IMR-90 (cell line): ENCODE data around the gene GRIK5. TPM values are rescaled to one million over a fixed set of nuclear protein-coding genes. Genes with fewer than 3 reads are reported as not detected.

Experiments used
- ATAC-seq: fragments of 200-7000 bp; cut with Tn5 transposase; 2 replicates; pipeline ENCODE4 v1.9.1; 2020; ENCODE audit warnings: low read depth, mild to moderate bottlenecking, moderate library complexity
- BruUV-seq: library from RNA; stranded (reverse); fragments of 400-500 nt; replicated peaks from 2 replicates; lab custom pipeline; 2021; lab: Mats Ljungman, UMichigan
- CTCF ChIA-PET: fragments of 300-600 bp; formaldehyde crosslinking; extraction: SDS; loops from one replicate; lab custom pipeline; 2021; ENCODE audit warnings: antibody characterized with exemption; lab: Yijun Ruan, JAX
- POLR2A ChIA-PET: fragments of 300-600 bp; sonication (Branson Sonifier 250); formaldehyde crosslinking; loops from one replicate; lab custom pipeline; 2022; ENCODE audit warnings: antibody characterized with exemption; ENCODE audit not compliant: unreplicated experiment; lab: Charles Lee
- DNase-seq: peaks from one replicate; pipeline ENCODE4 v3.0.0; 2013
- H2AFZ ChIP-seq: replicated peaks from 2 replicates; pipeline ENCODE3; 2013; ENCODE audit warnings: low read length, mild to moderate bottlenecking; ENCODE audit not compliant: poor library complexity
- H2AK5ac ChIP-seq: 2 replicates; pipeline ENCODE4 v1.6.1; 2013; ENCODE audit warnings: low read depth, low read length, inconsistent platforms
- H2AK9ac ChIP-seq: replicated peaks from 2 replicates; pipeline ENCODE3; 2013; ENCODE audit warnings: mild to moderate bottlenecking, low read depth, low read length, moderate library complexity; ENCODE audit not compliant: poor library complexity
- H2BK120ac ChIP-seq: 2 replicates; pipeline ENCODE4 v1.6.1; 2013; ENCODE audit warnings: low read depth, low read length, inconsistent platforms
- H2BK15ac ChIP-seq: 3 replicates; pipeline ENCODE4 v1.6.1; 2013; ENCODE audit warnings: low read depth, low read length, inconsistent platforms
- H2BK20ac ChIP-seq: 2 replicates; pipeline ENCODE4 v1.6.1; 2013; ENCODE audit warnings: low read depth, mild to moderate bottlenecking, inconsistent platforms, low read length, moderate library complexity
- H2BK5ac ChIP-seq: 2 replicates; pipeline ENCODE4 v1.6.1; 2013; ENCODE audit warnings: mild to moderate bottlenecking, low read depth, low read length, inconsistent platforms; ENCODE audit not compliant: poor library complexity, severe bottlenecking
- H3K14ac ChIP-seq: replicated peaks from 2 replicates; pipeline ENCODE4 v1.6.1; 2013; ENCODE audit warnings: low read depth, low read length, inconsistent platforms
- H3K18ac ChIP-seq: 2 replicates; pipeline ENCODE4 v1.6.1; 2013; ENCODE audit warnings: low read depth, low read length, control low read depth
- H3K23ac ChIP-seq: 2 replicates; pipeline ENCODE4 v1.6.1; 2013; ENCODE audit warnings: low read depth, low read length, inconsistent platforms
- H3K27ac ChIP-seq: 2 replicates; pipeline ENCODE4 v1.5.1; 2013; ENCODE audit warnings: mild to moderate bottlenecking, control low read depth, low read length; ENCODE audit not compliant: insufficient read depth
- H3K27me3 ChIP-seq: 2 replicates; pipeline ENCODE4 v1.6.1; 2013; ENCODE audit warnings: low read length; ENCODE audit not compliant: control insufficient read depth, insufficient read depth
- H3K36me3 ChIP-seq: 2 replicates; pipeline ENCODE4 v1.6.1; 2013; ENCODE audit warnings: low read length, mixed read lengths; ENCODE audit not compliant: control insufficient read depth, insufficient read depth
- H3K4ac ChIP-seq: 2 replicates; pipeline ENCODE4 v1.6.1; 2013; ENCODE audit warnings: low read depth, low read length, inconsistent platforms
- H3K4me1 ChIP-seq: 2 replicates; pipeline ENCODE4 v1.6.1; 2013; ENCODE audit warnings: low read length, mixed read lengths; ENCODE audit not compliant: control insufficient read depth, insufficient read depth
- H3K4me2 ChIP-seq: 2 replicates; pipeline ENCODE4 v1.6.1; 2013; ENCODE audit warnings: low read depth, mild to moderate bottlenecking, control low read depth, low read length, moderate library complexity
- H3K4me3 ChIP-seq: 2 replicates; pipeline ENCODE4 v1.5.1; 2013; ENCODE audit warnings: low read depth, mild to moderate bottlenecking, control low read depth, low read length, moderate library complexity; ENCODE audit not compliant: insufficient read depth
- H3K56ac ChIP-seq: 2 replicates; pipeline ENCODE4 v1.6.1; 2013; ENCODE audit warnings: low read length, inconsistent platforms; ENCODE audit not compliant: insufficient read depth; ENCODE audit errors: extremely low read depth
- H3K79me1 ChIP-seq, 2 experiments: 2 replicates each; pipeline ENCODE4 v1.6.1; 2013; ENCODE audit warnings: low read length in 2 of 2, inconsistent platforms in 1 of 2, low read depth in 1 of 2
- H3K9ac ChIP-seq: 2 replicates; pipeline ENCODE4 v1.6.1; 2013; ENCODE audit warnings: low read depth, low read length, control low read depth
- H3K9me1 ChIP-seq: 2 replicates; pipeline ENCODE4 v1.6.1; 2013; ENCODE audit warnings: low read length, inconsistent platforms; ENCODE audit not compliant: insufficient read depth
- H3K9me3 ChIP-seq: 2 replicates; pipeline ENCODE4 v1.6.1; 2013; ENCODE audit warnings: low read length; ENCODE audit not compliant: control insufficient read depth, insufficient read depth
- H4K20me1 ChIP-seq: 2 replicates; pipeline ENCODE4 v1.6.1; 2013; ENCODE audit warnings: low read length, inconsistent platforms; ENCODE audit not compliant: insufficient read depth
- H4K5ac ChIP-seq: 2 replicates; pipeline ENCODE4 v1.6.1; 2013; ENCODE audit warnings: mild to moderate bottlenecking, low read depth, low read length, control low read depth
- H4K8ac ChIP-seq, 2 experiments: 2 replicates each; pipeline ENCODE4 v1.6.1; 2013; ENCODE audit warnings: low read depth in 2 of 2, low read length in 2 of 2, control low read depth in 1 of 2, inconsistent platforms in 1 of 2
- H4K91ac ChIP-seq: 2 replicates; pipeline ENCODE4 v1.6.1; 2013; ENCODE audit warnings: low read depth, low read length, inconsistent platforms; ENCODE audit not compliant: insufficient read depth
- FOS ChIP-seq: fragments of 150-350 bp; IDR thresholded peaks from 2 replicates; pipeline ENCODE4 v1.6.1; 2016; ENCODE audit warnings: low read depth, low read length
- RFX5 ChIP-seq: IDR thresholded peaks from 2 replicates; pipeline ENCODE4 v1.8.0; 2012; ENCODE audit warnings: low read depth, mild to moderate bottlenecking, low read length, moderate library complexity
- WGBS, 2 experiments: methylation state at CpG; one replicate each; pipeline versions ENCODE4 v1.1.5 to v1.1.7; 2013; ENCODE audit warnings: missing lambda C conversion rate in 2 of 2; ENCODE audit not compliant: insufficient read length in 1 of 2; ENCODE audit errors: extremely low coverage in 2 of 2; 5-methylcytosine and 5-hydroxymethylcytosine counted together
- dilution Hi-C: fragments of 300-500 bp; cut with HindIII; formaldehyde crosslinking; loops from one replicate; pipeline ENCODE4 v1.14.3; 2018; ENCODE audit warnings: low sequenced_read_pairs; ENCODE audit not compliant: unreplicated experiment
- in situ Hi-C: fragments of 300-500 bp; cut with MboI; formaldehyde crosslinking; loops from 3 replicates; pipeline ENCODE4 v1.14.3; 2019; ENCODE audit warnings: low sequenced_read_pairs, inconsistent platforms, mixed read lengths
- intact Hi-C: fragments of 100-400 bp; cut with micrococcal nuclease; formaldehyde crosslinking; loops from 2 replicates; pipeline ENCODE4 v1.10.0; 2022
- polyA plus RNA-seq, 3 experiments: library from polyadenylated mRNA; depleted of rRNA; stranded (reverse); fragments of >200 nt; gene quantifications; 2 replicates each; pipeline ENCODE4 v1.2.3, GENCODE V29; 2012; ENCODE audit warnings: low replicate concordance in 1 of 3
- total RNA-seq: library from RNA; depleted of rRNA; stranded (reverse); fragments of >200 nt; gene quantifications from 2 replicates; pipeline ENCODE4 v1.2.3, GENCODE V29; 2012

GRIK5 gene
- total and polyA plus RNA-seq, 2 of the 4 experiments (the other 2 are of a cell fraction), result 0.10 TPM; not detected in 1

DNA sequence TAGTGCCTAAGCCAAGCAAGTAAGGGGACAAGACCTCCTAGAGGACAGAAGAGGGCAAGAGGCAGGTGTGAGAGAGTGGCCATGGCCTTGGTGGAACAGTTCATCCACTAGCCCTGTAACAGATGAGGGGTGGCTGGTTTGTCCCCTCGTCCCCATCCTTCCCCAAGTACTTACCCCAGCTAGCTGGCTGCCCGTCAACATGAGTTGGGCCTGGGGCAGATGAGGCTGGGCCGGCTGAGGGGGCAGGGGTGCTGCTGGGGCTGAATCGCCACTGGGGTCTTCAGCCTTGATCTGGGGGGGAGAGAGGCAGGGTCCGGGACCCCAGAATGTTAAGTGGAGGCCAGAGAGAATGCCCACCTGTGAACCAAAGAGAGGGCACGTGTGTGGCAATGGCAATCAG lies 47.1 kb upstream of the GRIK5 start:
- in situ Hi-C loops, result loop anchor here (10.0 kb wide), 1 partner anchor 278 kb away; the partner anchor contains the start of gene CNFN
- intact Hi-C loops, result no loop called here
- no peaks in the 10 kb centered on the region for H4K20me1 ChIP-seq
- ChIA-PET CTCF (no interaction called here), POLR2A (no interaction called here)
- WGBS, 2 experiments, result no CpG with 5 or more reads among the region's 6 CpGs
- peaks cover 3 to 34% of the 10 kb centered on the region in 2 experiments; a peak in 3 of 4 replicates for H3K79me1 ChIP-seq
- no peak overlapping the region for H3K9ac ChIP-seq
- no peak overlapping the region for H3K27ac ChIP-seq
- no peak for TF ChIP-seq RFX5
- TF ChIP-seq FOS, result no peak
- no peak overlapping the region for H2AK9ac ChIP-seq
- H2BK20ac ChIP-seq, result 0 out of 2 replicates have a peak overlapping the region, but pooled peaks have one; percentile 21
- H3K4me3 ChIP-seq, result no peak overlapping the region
- DNase-seq (no peak), ATAC-seq (no peak)
- H4K5ac ChIP-seq, result no peak overlapping the region
- BruUV-seq, result no TSS peak
- no peaks in the 10 kb centered on the region for H3K36me3 ChIP-seq
- H3K14ac ChIP-seq, result no peak overlapping the region
- H3K4ac ChIP-seq, result no peak overlapping the region
- H2BK15ac ChIP-seq, result no peak overlapping the region
- H4K91ac ChIP-seq, result no peak overlapping the region
- peaks cover 27% of the 10 kb centered on the region for H3K4me1 ChIP-seq
- H2BK120ac ChIP-seq, result no peak overlapping the region
- H2AK5ac ChIP-seq, result peak overlapping the region; percentile 31; the same call in 1 of the 2 replicates
- H2BK5ac ChIP-seq, result no peak overlapping the region
- H3K4me2 ChIP-seq, result no peak overlapping the region
- H3K9me3 ChIP-seq, result no peaks in the 10 kb centered on the region
- H3K18ac ChIP-seq, result no peak overlapping the region
- H3K27me3 ChIP-seq, result no peaks in the 10 kb centered on the region
- no peak overlapping the region for H3K23ac ChIP-seq
- H4K8ac ChIP-seq, result no peak overlapping the region
- dilution Hi-C loops, result no loop called here
- H2AFZ ChIP-seq, result no peak overlapping the region
- no peak overlapping the region for H3K56ac ChIP-seq
- peaks cover 31% of the 10 kb centered on the region for H3K9me1 ChIP-seq
